ENCODE measurements around the gene PLCXD3.

DNA sequence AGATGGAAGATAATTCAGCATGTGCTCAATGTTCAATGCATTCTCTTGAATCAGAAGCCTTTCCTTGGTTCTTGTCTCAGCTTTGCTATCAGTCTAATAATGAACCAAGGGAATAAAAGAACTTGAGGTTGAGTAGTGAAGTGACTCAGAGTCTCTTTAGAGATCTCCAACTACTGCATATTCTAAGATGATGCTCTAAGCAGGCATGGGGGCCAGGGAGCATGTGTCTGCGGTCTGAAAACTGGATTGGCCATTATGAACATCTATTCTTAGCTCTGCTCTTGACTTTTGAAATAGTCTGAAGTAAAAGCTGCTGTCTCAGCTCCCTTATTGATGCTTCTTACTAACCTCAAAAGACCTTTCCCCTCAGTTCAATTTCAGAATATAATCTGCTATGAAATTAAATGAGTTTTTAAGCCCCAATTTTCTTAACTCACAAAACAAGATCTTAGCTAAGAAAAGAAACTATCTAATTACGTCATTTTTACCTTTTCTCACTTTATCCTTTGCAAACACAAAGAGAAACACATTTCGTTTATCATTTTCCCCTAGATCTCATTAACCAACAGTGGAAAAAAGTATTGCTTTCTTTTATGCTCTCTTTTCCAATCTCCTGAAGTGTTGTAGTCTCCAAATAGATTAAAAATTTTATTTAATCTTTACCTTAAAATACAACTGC lies 44.8 kb downstream of the PLCXD3 start:
- TF ChIP-seq CTCF (IDR thresholded peaks at IDR 0.05) = no peak
- no peak for TF ChIP-seq POLR2AphosphoS5 (IDR thresholded peaks at IDR 0.05)
- TF ChIP-seq POLR2A (IDR thresholded peaks at IDR 0.05) = no peak

Data from prostate gland (tissue), 2 donors.